ENCODE measurements around the gene ASIC4.

The ASIC4 gene

GRCh38 chr2:219537657-219538488 is 23.6 kb downstream of the ASIC4 start:
- DNase-seq = no peak

DNA sequence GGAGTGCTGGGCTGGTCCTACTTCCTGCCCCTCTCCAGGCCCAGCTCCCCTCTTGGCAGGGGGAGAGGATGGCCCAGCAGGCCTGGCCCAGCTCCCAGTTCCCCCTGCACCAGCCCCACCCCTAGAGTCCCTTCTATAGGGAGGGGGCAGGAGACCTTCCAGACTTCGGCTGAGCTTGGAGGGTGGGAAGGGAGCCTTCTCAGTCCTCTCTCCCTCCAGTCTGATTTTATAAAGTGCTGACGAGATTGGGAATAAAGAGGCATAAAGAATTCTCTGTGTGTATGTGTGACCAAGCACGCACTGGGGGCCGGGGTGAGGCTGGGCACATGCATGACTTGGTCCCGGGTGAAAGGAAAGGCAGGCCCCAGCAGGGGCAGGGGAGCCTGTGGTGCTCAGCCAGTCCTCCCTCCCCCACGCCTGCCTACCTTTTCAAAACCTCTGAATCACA is 24.2 kb downstream of the ASIC4 start:
- DNase-seq = no peak

- DNase-seq = no peak
Observed at GRCh38 chr2:219538956-219539788, 24.9 kb downstream of the ASIC4 start.

DNA sequence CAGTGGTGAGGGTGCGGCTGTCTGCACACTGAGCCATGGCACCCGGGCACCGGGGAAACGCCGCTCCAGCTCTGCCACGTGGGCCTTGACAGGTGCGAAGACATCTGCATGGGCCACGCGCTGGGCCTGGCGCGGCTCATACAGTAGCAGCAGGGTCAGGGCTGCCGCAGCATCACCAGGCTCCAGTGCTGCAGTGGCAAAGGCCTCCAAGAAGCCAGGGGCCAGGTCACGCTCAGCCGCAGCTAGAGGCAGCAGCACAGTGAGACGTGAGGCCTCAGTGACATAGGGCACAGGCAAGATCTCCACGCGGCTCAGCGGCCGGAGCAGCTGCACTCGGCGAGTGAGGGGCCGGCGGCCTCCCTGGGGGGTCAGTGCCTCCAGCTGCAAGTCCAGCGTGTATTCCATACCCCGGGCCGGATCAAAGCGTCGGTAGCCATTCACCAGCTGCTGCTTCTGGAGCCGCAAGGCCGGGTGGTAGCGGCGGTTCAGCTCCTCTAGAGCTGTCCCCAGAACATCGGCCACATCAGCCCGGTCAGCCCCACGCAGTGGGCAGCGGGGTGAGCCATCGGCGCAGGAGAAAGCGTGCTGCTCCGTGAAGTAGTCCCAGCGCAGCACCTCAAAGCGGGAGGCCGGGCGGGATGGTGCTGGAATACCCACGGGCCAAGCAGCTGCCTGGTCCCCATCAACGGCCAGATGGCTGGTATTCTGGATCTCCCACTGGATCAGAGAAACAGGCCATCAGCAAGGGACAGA is 25.8 kb downstream of the ASIC4 start:
- no peak for DNase-seq

DNA sequence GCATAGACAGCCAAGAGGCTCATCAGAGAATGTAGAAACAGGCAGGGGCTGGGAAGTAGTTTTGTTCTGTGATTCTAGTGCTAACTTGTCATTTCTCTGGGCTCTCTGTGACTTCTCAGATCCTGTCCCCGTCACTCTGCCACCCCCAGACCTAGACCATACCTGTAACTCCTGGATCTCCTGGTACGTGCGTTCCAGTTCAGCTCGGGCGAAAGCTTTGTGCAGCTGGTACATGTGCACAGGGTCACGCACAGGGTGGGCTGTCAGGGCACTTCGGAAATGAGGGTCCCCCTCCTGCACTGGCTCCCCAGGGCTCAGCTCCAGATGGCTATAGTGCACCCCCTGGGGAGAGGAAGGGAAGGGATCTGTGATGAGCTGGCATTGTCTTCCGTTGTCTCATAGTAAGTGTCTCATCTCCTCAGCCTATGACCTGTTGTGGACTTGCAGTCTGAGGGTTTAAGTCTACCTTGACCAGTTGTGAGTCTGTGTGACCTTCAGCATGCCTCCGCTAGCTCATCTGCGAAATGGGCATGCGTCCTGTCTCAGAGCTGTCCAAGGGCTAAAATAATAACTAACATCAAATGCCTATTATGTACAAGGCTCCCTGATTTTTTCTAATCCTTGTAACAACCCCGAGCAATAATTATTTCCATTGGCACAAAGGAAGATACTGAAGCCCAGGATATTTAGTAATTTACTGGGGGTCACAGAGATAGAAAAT is 26.7 kb downstream of the ASIC4 start:
- no peak for DNase-seq

DNA sequence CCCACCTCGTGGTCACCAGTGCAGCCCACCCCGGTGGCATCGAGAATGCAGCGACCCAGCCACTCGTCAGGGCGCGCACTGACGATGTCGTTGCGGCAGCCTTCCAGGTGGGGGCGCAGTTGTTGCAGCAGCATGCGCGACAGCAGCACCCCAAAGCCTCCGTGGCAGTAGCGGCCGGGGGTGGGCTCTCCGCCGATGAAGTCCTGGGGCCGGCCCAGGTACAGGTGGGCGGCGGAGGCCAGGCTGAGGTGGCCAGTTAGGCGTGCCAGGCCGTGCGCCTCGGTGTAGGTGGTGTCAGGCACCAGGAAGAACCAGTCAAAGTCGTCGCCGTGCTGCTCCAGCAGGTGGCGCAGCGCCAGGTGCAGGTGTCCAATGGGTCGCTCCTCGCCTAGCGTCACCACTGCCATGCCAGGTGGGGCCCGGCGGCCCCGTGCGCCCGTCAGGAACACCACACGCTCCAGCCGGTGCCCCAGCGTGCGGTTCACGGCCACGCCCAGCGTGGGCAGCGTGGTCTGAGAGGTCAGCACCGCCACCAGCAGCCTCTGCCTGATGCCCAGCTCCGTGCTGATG is 27.4 kb downstream of the ASIC4 start:
- DNase-seq = peak; percentile 81

DNA sequence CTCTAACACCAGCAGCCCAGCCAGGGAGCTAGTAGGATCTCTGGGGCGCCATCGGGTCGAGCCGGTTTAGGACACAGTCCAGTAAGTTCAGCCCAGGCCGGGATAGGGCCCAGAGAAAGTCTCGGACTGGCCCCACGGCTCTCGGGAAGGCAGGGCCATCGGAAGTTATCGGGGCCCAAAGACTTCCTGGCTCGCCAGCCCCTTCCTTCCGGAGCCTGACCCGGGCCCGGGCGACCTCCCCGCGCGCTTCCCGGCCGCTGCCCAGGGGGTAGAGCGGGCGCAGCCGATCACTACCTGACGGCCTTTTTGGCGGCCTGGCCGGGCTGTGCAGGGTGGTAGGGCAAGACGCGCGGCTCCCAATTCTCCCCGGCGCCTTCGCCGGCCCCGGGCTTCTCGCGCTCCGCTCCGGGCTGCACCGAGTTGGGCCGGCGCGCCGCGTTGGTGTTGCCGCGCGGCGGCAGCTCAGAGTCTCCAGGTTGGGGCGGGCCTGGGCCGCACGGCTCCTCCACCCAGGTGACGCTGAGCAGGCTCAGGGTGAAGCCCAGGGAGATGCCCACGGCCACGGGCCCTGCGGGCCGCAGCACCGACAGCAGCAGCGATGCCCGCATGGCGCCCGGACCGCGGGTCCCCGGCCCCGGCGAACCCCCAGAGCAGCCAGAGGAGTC is 28.8 kb downstream of the ASIC4 start:
- DNase-seq = peak; percentile 39

DNA sequence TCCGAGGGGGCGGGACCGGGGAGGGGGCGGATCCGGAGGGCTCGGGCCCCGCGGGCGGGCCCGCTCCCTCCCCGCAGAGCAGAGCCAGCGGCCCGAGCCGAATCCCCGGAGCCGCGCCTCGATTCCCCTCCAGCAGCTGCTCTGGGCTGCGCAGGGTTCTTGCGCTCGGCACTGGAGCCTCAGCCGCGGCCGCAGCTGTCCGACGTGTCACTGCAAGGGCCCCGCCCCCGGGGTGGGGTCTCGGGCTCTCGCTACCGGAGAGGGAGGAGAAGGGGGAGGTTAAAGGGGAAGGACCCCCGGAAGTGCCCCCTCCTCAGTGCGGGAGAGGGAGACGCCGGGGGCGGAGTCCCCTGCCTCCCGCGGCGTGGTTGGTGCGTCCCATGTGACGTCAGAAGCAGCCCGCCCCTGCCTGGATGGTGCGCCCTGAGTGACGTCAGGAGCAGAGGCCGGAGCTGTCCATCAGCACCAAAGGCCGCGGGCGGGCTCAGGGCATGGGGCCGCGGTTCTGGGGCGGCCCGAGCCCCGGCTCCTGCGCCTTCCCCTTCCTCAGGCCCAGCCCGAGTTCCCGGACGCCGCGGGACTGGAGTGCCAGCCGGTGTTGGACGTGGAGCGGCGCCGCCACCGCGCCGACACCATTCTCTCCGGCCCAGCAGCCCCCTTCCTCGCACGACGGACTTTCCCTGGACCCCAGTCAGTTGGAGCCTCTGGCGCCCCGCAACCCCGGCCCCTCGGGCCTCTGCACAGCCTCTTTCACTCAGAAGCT is 29.5 kb downstream of the ASIC4 start, which contains the start of the genes CHPF and TMEM198:
Gene CHPF, minus strand, starts transcription at position 214 of the 763 bp plus-strand sequence. CDS start 271 bp downstream, outside the sequence.
Gene TMEM198, plus strand, starts transcription at position 433 of the 763 bp plus-strand sequence. CDS start 700 bp downstream, outside the sequence.
- DNase-seq = peak; percentile 91

DNA sequence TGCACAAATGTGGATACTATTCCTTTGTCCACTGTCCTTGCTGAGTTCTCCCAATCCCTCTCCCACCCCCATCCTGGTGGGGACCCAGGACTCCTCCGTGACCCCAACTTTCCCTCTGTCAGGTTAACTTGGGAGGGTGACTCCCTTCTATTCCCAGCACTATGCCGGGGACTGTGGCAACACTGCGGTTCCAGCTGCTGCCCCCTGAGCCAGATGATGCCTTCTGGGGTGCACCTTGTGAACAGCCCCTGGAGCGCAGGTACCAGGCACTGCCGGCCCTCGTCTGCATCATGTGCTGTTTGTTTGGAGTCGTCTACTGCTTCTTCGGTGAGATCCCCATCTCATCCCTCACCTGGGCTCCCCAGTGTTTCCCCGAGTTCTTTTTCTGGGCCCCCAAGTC is 30.3 kb downstream of the ASIC4 start:
- no peak for DNase-seq

DNA sequence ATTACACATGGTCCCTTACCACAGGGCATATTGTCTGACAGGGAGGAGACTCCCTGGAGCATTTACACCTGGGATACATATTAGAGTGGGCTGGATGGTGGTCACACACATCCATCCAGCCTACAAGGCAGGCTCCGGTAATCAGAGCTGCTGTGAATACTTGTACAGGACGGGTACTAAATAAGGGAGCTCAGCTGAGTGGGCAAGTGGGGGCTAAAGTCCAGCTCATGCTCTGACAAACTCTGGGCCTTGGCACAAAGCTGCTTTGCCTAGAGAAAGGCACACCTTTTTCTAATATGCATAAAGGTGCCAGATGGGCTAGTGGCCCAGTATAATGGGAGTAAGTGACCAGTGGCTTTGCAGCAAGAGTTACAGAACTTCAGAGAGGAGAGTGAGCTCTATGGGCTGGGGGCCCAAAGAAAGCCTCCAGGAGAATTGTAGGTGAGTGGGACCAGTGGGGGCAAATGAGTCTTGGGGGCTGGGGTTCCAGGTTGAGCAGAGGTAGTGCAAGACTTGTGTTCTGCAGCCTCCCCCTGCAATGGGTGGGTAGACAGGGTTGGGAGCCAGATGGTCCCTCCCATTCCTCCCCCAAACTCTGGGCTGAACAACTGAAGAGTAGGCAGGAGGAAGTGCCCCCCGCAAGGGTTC is 31.1 kb downstream of the ASIC4 start:
- no peak for DNase-seq

- DNase-seq = no peak
Observed at GRCh38 chr2:219545943-219546352, 31.7 kb downstream of the ASIC4 start.

DNA sequence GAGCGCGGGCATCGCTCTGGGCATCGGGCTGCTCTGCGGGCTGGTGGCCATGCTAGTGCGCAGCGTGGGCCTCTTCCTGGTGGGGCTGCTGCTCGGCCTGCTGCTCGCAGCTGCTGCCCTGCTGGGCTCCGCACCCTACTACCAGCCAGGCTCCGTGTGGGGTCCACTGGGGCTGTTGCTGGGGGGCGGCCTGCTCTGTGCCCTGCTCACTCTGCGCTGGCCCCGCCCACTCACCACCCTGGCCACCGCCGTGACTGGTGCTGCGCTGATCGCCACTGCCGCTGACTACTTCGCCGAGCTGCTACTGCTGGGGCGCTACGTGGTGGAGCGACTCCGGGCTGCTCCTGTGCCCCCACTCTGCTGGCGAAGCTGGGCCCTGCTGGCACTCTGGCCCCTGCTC is 33.3 kb downstream of the ASIC4 start:
- DNase-seq = no peak

GRCh38 chr2:219548990-219549389 is 34.7 kb downstream of the ASIC4 start:
- DNase-seq = no peak

GRCh38 chr2:219549619-219550018 is 35.3 kb downstream of the ASIC4 start:
- no peak for DNase-seq

DNA sequence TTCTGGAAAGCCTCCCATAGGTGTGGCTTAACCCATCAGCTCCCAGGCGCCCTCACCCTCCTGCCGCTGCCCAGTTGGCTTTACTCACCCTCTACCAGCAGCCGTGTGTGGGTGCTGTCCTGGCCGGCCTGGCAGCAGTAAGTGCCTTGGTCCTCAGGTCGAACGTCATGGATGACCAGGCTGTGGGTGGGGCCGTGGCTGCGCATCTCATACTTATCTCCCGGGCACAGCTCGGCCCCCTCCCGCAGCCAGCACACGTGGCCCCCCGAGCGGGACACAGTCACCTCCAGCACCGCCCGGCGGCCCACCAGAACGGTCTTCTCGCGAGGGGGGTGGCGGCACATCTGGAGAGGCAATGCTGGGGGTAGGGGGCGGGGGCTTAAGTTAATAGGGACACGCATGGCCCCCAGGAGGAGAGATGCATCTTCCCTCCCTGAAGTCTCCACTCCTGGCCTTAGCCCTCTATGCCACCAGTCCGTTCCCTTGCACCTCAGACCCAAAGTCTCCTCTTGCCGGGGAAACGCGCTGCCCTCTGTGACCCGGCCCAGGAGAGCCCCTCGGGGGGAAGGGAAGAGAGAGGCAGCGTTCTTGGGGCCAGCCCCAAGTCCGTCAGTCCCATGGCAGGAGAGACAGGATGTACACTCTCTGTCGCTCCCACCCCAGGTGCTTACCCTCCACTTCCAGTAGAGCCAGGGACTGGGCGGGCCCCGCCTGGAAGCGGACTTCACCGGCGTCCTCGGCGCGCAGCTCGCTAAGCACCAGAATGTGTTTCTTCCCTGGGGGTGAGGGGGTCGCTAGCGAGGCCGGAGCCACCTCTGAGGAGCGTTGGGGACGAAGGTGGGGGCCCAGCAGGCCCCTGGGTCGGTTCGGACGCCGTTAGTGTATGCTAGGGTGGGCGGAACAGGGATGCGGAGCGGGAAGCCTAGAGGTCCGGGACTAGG is 37.4 kb downstream of the ASIC4 start:
- peak; percentile 63 for DNase-seq

DNA sequence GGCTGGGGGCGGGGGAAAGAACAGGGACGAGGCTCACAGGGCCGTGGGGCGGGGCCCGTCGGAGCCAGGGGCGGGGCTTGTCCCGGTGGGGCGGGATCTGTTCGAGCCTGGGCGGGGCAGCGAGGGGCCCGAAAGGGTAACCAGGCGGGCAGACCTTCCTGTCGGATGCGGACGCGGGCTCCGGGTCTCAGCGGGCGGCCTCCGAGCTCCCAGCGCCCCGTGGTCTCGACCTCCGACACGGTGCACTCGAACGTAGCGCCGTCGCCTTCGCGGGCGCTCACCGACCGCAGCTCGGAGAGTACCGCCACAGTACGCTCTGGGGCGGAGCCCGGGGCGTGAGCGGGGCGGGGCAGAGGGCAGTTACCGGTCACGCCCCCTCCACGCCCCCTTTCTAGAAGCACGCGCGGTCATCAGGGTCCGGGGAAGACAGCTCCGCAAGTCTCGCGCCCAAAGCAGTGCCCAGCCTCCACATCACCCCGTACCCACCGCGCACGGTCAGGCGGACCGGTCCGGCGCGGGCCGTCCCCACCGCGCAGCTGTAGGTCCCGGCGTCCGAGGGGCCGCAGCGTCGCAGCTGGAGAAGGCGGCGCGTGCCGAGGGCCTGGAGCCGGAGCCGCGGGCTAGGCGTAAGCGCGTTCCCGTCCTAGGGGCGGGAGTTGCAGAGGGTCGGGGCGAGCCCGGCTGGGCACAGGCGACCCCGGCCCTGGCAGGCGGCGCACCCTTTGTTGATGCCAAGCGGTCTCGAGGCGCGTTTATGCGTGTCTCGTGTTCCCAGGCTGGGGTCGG is 38.3 kb downstream of the ASIC4 start:
- DNase-seq = peak; percentile 63

DNA sequence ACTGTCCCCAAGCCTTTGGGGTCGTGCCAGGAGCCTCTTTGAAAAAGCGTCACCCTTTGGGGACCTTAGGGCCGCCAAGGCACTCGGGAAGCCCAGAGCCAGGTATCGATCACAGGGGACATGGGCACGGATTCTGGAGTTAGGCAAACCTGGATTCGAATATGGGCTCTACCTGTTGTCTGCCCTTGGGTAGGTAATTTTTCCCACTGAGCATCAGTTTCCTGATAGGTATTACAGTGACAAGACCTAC is 38.8 kb downstream of the ASIC4 start:
- no peak for DNase-seq

DNA sequence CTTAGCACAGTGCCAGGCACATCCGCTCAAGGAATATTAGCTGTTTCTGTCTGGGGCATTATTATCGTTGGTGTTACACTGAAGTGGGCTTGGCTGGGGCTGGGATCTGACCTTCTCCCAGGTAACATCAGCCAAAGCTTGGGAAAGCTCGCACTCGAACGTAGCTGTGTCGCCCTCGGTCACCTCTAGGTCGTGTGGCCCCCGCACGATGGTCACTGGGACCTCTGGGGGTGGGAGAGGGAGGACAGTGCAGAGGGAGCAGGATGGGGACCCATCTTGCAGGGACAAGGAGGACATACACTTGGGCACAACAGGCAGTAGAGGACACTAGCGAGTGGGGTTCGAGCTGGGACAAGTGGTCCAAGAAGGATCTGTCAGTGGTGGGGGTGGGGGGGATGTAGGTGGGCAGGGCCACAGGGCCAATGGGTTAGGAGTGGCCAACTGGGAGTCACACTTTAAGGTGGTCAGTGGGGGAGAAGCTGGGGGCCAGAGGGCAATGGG is 39.2 kb downstream of the ASIC4 start:
- DNase-seq = no peak
